B cell (primary cell): Measurements from ENCODE around the gene NBPF4. TPM values are rescaled to one million over a fixed set of nuclear protein-coding genes. Genes with fewer than 3 reads are reported as not detected.
"Not testable (repeated sequence)": the region's sequence is repeated elsewhere in the genome, so short reads cannot be mapped to it uniquely, and the experiment has no call there.

Source experiments
- ATAC-seq: fragments of 200-7000 bp; cut with Tn5 transposase; one replicate; pipeline ENCODE4 v1.10.0; 2021; ENCODE audit warnings: low read depth, mild to moderate bottlenecking, moderate number of reproducible peaks, moderate library complexity
- CTCF ChIA-PET: fragments of 350-600 bp; sonication (Branson Sonifier 250); formaldehyde crosslinking; loops from one replicate; lab custom pipeline; 2021; ENCODE audit warnings: antibody characterized with exemption, inconsistent platforms; lab: Charles Lee
- POLR2A ChIA-PET: fragments of 350-600 bp; sonication (Branson Sonifier 250); formaldehyde crosslinking; loops from one replicate; lab custom pipeline; 2021; ENCODE audit warnings: antibody characterized with exemption; lab: Charles Lee
- DNase-seq: peaks from one replicate; pipeline ENCODE4 v3.0.0; 2013
- H2AFZ ChIP-seq: 2 replicates; pipeline ENCODE4 v1.6.1; 2012; ENCODE audit warnings: mild to moderate bottlenecking, low read depth, low read length; ENCODE audit not compliant: insufficient read depth, poor library complexity, severe bottlenecking
- H3K27ac ChIP-seq, 2 donors: 1 replicate in 1 of 2; 2 replicates in 1 of 2; pipeline ENCODE4 v1.5.1; 2012 to 2013; ENCODE audit warnings: low read length in 2 of 2, mild to moderate bottlenecking in 2 of 2, moderate library complexity in 1 of 2
- H3K27me3 ChIP-seq, 4 experiments: fragments of 200-600 bp in 1 of 4; sonication (generic) in 1 of 4; replicated peaks in 1 of 4; 1 replicate in 2 of 4; 2 replicates in 2 of 4; pipeline versions ENCODE4 v1.6.1 to v1.7.0; 2013 to 2016; ENCODE audit warnings: low read length in 3 of 4, mild to moderate bottlenecking in 2 of 4, mixed read lengths in 1 of 4, moderate library complexity in 1 of 4; ENCODE audit not compliant: insufficient read depth in 4 of 4, control insufficient read depth in 3 of 4; ENCODE audit errors: control extremely low read depth in 1 of 4
- H3K36me3 ChIP-seq, 2 experiments: replicated peaks in 1 of 2; 1 replicate in 1 of 2; 2 replicates in 1 of 2; pipeline versions ENCODE4 v1.6.1 to v1.7.1; 2013; ENCODE audit warnings: low read length in 1 of 2; ENCODE audit not compliant: insufficient read depth in 2 of 2, control insufficient read depth in 1 of 2; ENCODE audit errors: control extremely low read depth in 1 of 2, extremely low read depth in 1 of 2
- H3K4me1 ChIP-seq, 2 donors: fragments of 200-600 bp in 1 of 2; sonication (generic) in 1 of 2; 1 replicate in 1 of 2; 2 replicates in 1 of 2; pipeline versions ENCODE4 v1.5.1 to v1.6.1; 2013 to 2017; ENCODE audit warnings: low read length in 2 of 2; ENCODE audit not compliant: control insufficient read depth in 2 of 2, insufficient read depth in 2 of 2
- H3K4me2 ChIP-seq: replicated peaks from 2 replicates; pipeline ENCODE3; 2012; ENCODE audit warnings: mild to moderate bottlenecking, low read depth, low read length; ENCODE audit not compliant: poor library complexity, severe bottlenecking
- H3K4me3 ChIP-seq, 5 experiments: fragments of 200-600 bp in 1 of 5; sonication (generic) in 1 of 5; 1 replicate in 3 of 5; 2 replicates in 2 of 5; pipeline versions ENCODE4 v1.5.1 to v1.7.0; 2011 to 2016; ENCODE audit warnings: low read length in 4 of 5, mild to moderate bottlenecking in 4 of 5, low read depth in 2 of 5, control low read depth in 1 of 5, moderate library complexity in 1 of 5; ENCODE audit not compliant: insufficient read depth in 1 of 5; ENCODE audit errors: control extremely low read depth in 1 of 5, extremely low read depth in 1 of 5
- H3K79me2 ChIP-seq: fragments of 200-600 bp; sonication (generic); one replicate; pipeline ENCODE4 v1.6.0; 2016; ENCODE audit warnings: low read length; ENCODE audit not compliant: control insufficient read depth, insufficient read depth
- H3K9ac ChIP-seq: fragments of 200-600 bp; sonication (generic); 2 replicates; pipeline ENCODE4 v1.6.1; 2017; ENCODE audit warnings: mild to moderate bottlenecking, low read length, moderate library complexity
- H3K9me3 ChIP-seq, 3 donors: one replicate each; pipeline versions ENCODE4 v1.6.1 to v1.7.1; 2013; ENCODE audit warnings: low read length in 2 of 3; ENCODE audit not compliant: control insufficient read depth in 2 of 3, insufficient read depth in 1 of 3; ENCODE audit errors: control extremely low read depth in 1 of 3
- H4K20me1 ChIP-seq: 2 replicates; pipeline ENCODE4 v1.6.0; 2012; ENCODE audit warnings: mild to moderate bottlenecking, low read length; ENCODE audit not compliant: insufficient read depth, control insufficient read depth, poor library complexity, severe bottlenecking
- H3K27ac Mint-ChIP-seq: one replicate; pipeline ENCODE4 v1.8.0; 2021; ENCODE audit warnings: mixed read lengths
- H3K27me3 Mint-ChIP-seq: one replicate; pipeline ENCODE4 v1.8.0; 2021; ENCODE audit warnings: mixed read lengths
- H3K4me1 Mint-ChIP-seq: one replicate; pipeline ENCODE4 v1.8.0; 2021; ENCODE audit warnings: mixed read lengths
- H3K4me3 Mint-ChIP-seq: one replicate; pipeline ENCODE4 v1.8.0; 2021; ENCODE audit warnings: mixed read lengths
- H3K9me3 Mint-ChIP-seq: one replicate; pipeline ENCODE4 v1.8.0; 2022; ENCODE audit warnings: mixed read lengths; ENCODE audit not compliant: insufficient read depth
- WGBS: methylation state at CpG from one replicate; pipeline ENCODE4 v1.1.5; 2013; ENCODE audit warnings: missing lambda C conversion rate; ENCODE audit not compliant: insufficient coverage; 5-methylcytosine and 5-hydroxymethylcytosine counted together
- intact Hi-C: fragments of 100-400 bp; cut with micrococcal nuclease; formaldehyde crosslinking; loops from one replicate; pipeline ENCODE4 v1.10.0; 2022
- polyA minus RNA-seq: library from RNA; depleted of rRNA, polyadenylated mRNA; stranded (reverse); fragments of >200 nt; gene quantifications from 2 replicates; pipeline ENCODE4 v1.2.3, GENCODE V29; 2012
- polyA plus RNA-seq: library from polyadenylated mRNA; depleted of rRNA; stranded (reverse); fragments of >200 nt; gene quantifications from 2 replicates; pipeline ENCODE4 v1.2.3, GENCODE V29; 2012
- total RNA-seq, 2 donors: library from RNA; stranded (reverse); fragments of 120-200 nt in 1 of 2; gene quantifications; 1 replicate in 1 of 2; 2 replicates in 1 of 2; pipeline versions ENCODE4 v1.2.3 to v1.2.4, GENCODE V29; 2013 to 2022

Gene NBPF4
- not detected in 2 replicates for total RNA-seq
- 0.05 TPM for total RNA-seq (2013)
- polyA plus RNA-seq = 0.04 and 0.14 TPM in 2 replicates
- 0.14 TPM in 1 of 2 replicates, not detected in the other for polyA minus RNA-seq

GRCh38 chr1:108243976-108244375 is at the start of gene NBPF4:
Gene NBPF4 (minus strand): TSS chr1:108244076. CDS start chr1:108243761, 315 bp downstream.
- no CpG with 5 or more reads among the region's 3 CpGs for WGBS
- POLR2A ChIA-PET, H3K9me3 Mint-ChIP-seq: not testable (repeated sequence)

GRCh38 chr1:108282528-108283257 is 38.8 kb upstream of the NBPF4 start:
- H4K20me1 ChIP-seq, H2AFZ ChIP-seq, H3K4me1 Mint-ChIP-seq, H3K4me1 ChIP-seq, POLR2A ChIA-PET, H3K4me3 ChIP-seq, H3K79me2 ChIP-seq, DNase-seq, H3K9me3 ChIP-seq, H3K9me3 Mint-ChIP-seq, H3K9ac ChIP-seq, intact Hi-C loops, H3K27ac Mint-ChIP-seq, H3K27ac ChIP-seq, H3K27me3 Mint-ChIP-seq, H3K27me3 ChIP-seq, H3K36me3 ChIP-seq, CTCF ChIA-PET, H3K4me2 ChIP-seq, ATAC-seq, H3K4me3 Mint-ChIP-seq: not testable (repeated sequence)
- no CpG with 5 or more reads among the region's 6 CpGs for WGBS

More at GRCh38 chr1:108243976-108244375, at the start of gene NBPF4:
- H3K9me3 ChIP-seq, H3K27ac Mint-ChIP-seq, H3K4me1 Mint-ChIP-seq, H3K4me3 Mint-ChIP-seq, H3K4me1 ChIP-seq, H2AFZ ChIP-seq, H3K4me2 ChIP-seq, H3K4me3 ChIP-seq, H4K20me1 ChIP-seq, CTCF ChIA-PET, H3K9ac ChIP-seq, DNase-seq, H3K36me3 ChIP-seq, H3K27me3 ChIP-seq, intact Hi-C loops, ATAC-seq, H3K79me2 ChIP-seq, H3K27ac ChIP-seq, H3K27me3 Mint-ChIP-seq: not testable (repeated sequence)

- intact Hi-C loops, H3K27me3 ChIP-seq, H3K4me3 ChIP-seq, H3K79me2 ChIP-seq, H3K4me1 Mint-ChIP-seq, H2AFZ ChIP-seq, H3K4me3 Mint-ChIP-seq, H3K9me3 ChIP-seq, H3K27me3 Mint-ChIP-seq, H4K20me1 ChIP-seq, CTCF ChIA-PET, DNase-seq, H3K36me3 ChIP-seq, H3K4me1 ChIP-seq, H3K9me3 Mint-ChIP-seq, H3K27ac ChIP-seq, H3K9ac ChIP-seq, POLR2A ChIA-PET, H3K4me2 ChIP-seq, H3K27ac Mint-ChIP-seq: not testable (repeated sequence)
- peak; percentile 33 for ATAC-seq
- WGBS = no CpG with 5 or more reads among the region's 61 CpGs
Measured at GRCh38 chr1:108272485-108273327, 28.8 kb upstream of the NBPF4 start.
